HG02759 (cell line): ENCODE data around the gene CWF19L1.

Source experiments
- ATAC-seq: cut with Tn5 transposase; IDR thresholded peaks from one replicate; pipeline ENCODE4 v1.9.1; 2021; ENCODE audit warnings: mild to moderate bottlenecking, moderate library complexity; ENCODE audit not compliant: unreplicated experiment

Gene CWF19L1

DNA sequence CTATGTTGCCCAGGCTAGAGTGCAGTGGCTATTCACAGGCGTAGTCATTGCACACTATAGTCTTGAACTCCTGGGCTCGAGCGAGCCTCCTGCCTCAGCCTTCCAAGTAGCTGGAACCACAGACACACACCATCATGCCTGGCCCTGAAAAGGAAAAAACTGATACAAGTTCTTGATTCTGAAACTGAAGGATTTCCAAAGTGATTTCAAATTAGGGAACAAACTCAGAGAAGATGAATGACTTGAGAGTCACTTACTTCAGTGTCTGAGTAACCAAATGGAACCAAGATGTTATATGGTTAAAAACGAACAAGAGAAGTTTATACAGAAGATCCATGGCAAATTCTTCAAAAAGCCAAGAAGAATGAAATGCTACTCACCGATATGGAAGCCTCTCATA is 14.4 kb downstream of the CWF19L1 start:
- ATAC-seq, result no peak

DNA sequence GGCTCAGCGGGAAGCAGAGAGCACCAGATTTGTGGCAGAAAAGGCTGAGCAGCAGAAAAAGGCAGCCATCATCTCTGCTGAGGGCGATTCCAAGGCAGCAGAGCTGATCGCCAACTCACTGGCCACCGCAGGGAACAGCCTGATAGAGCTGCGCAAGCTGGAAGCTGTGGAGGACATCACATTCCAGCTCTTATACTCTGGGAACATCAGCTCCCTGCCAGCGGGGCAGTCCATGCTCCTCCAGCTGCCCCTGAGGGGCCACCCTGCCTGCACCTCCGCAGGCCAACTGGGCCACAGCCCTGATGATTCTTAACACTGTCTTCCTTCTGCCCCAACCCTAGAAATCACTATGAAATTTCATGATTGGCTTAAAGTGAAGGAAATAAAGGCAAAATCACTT is 18.6 kb downstream of the CWF19L1 start:
- no peak for ATAC-seq

DNA sequence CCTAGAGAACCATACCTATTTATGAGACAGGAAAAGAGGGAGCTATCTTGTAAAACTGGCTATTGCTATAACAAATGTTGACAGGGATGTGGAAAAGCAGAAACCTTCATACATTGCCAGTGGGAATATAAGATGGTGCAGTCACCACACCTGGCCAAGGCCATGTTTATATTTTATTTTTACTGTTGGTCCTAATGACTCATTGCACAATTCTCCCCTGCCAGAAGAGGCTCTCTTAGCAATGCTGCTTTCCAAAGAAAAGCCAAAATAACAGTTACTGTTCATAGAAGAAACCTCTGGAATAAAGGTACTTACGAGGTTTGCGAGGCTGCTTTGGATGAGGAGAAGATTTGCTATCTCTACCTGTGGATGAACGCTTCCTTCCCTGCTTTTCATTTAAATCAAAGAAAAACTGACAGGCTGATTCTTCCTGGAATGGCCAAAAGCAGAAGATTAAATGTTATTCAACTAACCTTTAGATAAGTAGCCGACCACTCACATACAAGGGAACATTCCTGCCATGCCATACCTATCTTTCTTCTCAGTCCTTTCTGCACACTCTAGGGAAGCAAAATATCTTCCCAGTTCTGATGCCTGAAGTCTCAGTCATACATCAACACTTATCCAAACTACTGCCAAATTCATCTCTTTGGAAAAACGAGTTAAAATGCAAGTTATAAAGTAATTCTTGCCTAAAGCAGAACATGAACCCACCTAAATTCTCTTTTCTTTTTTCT is 21.8 kb downstream of the CWF19L1 start:
- no peak for ATAC-seq

DNA sequence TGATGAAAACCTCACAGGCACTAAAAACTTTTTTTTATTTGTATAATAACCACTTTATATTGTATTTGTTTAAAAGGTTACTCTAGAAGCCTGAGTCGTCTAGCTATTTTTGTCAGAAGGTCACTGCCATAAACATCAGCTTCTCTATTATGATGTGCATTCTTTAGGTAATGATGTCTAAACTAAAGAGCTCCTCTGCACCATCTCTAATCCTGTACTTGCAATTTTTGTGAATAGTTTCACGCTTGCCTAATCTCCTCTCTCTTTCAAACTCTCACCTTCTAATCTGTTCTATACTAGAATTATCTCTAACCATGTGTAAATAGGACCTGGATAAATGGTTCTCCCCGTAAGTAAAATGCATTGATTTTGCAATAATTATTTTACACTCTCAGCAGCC is 27.6 kb downstream of the CWF19L1 start:
- ATAC-seq, result no peak

DNA sequence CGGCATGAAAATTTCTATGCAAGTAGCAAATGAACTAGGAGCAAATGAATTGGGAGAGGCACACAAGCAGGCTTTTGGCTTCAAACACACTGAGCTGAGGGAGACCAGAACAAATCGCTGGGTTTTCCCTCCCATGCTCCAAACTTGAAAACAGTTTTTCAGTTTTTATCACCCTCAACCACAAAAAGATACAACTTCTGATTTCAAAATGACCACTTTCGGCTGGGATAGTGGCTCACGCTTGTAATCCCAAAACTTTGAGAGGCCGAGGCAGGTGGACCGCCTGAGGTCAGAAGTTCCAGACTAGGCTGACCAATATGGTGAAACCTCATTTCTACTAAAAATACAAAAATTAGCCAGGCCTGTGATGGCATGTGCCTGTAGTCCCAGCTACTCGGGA is 29.0 kb downstream of the CWF19L1 start:
- no peak for ATAC-seq

DNA sequence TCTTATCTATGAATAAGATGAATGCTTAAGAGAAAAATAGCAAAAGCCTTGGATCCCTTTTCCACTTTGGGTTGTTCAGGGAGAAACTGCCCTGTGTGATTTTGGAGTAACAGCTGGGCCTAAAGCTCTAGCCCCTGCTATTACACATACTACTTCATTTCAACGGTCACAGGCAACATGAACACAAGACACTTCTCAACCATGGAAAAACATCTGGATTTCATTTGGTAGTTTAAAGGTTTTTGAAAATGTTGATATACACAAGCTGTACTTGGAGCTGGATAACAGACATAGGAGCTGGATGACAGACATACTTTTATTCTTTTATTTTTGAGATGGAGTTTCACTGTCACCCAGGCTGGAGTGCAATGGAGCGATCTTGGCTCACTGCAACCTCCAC is 35.3 kb downstream of the CWF19L1 start:
- ATAC-seq, result no peak

DNA sequence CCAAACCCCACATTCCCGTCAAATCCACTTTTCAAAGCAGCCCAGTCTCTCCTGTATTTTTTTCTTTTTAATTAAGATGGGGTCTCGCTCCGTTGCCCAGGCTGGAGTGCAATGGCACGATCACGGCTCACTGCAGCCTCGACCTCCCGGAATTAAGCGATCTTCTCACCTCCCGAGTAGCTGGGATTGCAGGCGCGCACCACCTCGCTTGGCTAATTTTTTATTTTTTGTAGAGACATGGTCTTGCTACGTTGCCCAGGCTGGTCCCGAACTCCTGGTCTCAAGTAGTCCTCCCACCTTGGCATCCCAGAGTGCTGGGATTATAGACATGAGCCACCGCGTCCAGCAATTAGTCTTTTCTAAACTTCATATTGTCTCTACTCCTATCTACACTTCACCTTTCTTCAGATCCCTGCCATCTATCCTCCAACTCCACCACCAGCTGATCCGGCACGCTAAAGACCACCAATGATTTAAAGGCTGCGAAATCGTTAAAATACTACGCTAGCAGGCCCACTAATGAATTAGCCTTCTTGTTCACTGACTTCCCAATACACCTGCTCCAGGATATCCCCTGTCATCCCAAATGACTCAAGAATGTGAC is 37.5 kb downstream of the CWF19L1 start:
- no peak for ATAC-seq

DNA sequence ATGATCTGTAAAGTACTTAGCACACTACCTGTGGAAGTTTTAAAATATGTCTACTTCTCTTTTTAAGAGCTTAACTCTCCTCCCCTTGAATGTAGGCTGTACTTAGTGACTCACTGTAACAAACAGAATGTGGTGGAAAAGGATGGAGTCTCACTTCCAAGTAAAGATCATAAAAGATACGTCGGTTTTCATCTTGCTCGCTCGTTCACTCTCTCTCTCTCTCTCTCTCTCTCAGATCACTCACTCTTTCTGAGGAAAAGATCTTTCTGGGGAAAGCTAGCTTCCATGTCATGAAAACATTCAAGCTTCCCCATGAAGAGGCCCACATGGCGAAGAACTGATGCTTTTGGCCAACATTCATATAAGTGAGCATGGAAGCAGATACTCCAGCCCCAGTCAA is 43.6 kb downstream of the CWF19L1 start:
- no peak for ATAC-seq

DNA sequence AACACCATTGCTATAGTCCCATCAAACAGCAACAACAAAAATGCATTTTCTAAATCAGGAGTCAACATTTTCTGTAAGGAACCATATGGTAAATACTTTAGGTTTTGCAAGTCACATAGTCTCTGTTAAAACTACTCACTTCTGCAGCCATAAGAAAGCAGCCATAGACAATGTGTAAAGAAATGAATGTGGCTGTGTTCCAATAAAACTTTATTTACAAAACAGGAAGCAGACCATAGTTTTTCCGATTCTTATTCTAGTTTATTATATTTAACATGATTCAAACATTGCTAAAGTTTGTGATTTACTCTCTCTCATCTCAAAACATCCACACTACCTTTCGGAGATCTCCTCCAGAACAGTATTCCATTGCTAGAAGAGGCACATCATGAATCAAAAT is 44.9 kb downstream of the CWF19L1 start:
- no peak for ATAC-seq

DNA sequence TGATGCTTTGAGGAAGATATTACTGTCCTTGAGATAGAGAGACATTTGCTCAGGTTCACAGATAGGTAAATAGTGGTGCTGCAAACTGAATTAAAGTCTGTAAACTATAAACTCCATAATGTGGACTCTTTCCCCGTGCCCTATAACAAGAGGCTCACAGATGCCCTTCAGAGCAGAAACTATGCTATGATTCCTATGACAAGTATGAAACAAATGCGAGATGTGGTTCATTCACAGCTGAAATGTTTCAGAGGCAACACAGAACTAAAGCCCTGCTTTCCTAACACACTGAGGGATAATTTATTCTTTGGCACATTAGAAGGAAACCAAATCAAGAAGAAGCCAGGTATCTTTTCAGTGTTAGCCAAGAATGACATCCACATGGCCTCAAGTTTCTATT is 51.4 kb downstream of the CWF19L1 start:
- no peak for ATAC-seq

DNA sequence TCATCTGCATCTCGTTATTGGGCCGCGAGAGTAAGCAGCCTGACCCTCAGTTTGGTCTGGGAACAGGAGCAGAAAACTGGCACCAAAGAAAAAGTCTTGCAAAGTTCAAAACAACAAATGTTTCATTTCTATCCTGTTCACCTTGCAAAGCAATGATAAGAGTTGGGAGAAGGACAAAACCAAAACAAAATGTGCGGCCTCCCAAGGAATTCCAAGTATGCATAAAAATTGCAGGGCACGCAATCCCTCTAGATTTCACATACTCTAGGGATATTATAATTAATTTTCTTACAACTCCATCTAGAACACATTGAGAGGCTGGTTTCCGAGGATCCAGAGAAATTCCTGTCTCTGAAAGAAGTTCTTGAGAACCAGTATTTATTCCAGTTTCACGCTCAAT is 58.1 kb downstream of the CWF19L1 start:
- no peak for ATAC-seq

DNA sequence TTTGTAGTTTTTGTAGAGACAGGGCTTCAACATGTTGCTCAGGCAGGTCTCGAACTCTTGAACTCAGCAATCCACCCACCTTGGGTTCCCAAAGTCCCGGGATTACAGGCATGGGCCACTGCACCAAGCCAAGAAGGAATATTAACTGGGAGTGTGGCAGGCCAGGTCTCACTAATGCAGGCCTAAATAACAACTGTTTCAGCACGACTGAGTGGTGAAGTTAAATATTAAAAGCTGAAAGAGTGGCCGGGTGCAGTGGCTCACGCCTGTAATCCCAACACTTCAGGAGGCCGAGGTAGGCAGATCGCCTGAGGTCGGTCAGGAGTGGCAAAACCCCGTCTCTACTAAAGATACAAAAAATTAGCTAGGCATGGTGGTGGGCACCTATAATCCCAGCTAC is 59.2 kb downstream of the CWF19L1 start:
- no peak for ATAC-seq

DNA sequence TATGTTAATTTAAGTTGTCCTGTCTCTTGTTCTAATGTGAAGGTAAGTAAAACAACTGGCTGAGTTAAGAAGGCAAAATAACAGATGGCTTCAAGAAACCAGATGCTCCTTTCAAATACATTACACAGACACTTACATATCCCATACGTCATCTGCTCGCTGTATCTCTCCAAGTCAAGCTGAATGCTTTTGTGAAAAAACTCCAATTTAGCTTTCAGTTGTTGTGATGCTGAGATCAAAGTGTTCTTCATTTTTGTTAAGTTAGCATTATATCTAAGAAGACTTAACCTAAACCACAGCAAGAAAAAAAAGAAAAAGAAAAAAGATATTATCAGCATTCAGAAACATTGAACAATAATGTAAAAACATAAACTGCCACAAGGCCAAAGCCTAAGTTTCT is 63.1 kb downstream of the CWF19L1 start:
- no peak for ATAC-seq

DNA sequence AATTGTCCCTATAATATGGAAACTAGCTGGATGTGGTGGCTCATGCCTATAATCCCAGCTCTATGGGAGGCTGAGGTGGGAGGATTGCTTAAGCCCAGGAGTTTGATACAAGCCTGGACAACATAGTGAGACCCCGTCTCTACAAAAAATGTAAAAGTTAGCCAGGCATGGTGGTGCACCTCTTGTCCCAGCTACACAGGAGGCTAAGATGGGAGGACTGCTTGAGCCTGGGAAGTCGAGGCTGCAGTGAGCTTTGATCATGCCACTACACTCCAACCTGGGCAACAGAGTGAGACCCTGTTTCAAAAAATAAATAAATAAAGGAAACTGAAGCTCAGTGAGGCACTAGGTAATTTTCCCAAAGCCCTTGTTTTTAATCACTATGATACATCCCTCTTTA is 65.9 kb downstream of the CWF19L1 start:
- no peak for ATAC-seq

DNA sequence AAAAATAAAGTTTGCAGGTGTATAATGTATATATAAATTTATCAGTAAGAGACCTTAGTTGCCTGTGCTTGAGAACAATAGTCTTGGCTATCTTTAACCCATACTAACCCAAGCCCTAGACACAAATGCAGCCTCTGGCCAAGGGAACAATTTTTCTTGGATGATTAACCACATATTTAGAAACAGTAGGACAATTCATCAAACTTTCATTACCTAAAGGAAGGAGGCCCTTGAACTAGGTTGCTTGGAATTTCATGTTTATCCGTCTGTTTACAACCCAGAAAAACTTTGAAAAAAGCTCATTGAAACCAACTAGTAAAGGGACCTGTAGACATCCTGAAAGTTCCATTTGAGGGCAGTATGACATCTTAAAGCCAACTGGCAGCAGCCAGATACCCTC is 72.7 kb downstream of the CWF19L1 start:
- ATAC-seq, result no peak

DNA sequence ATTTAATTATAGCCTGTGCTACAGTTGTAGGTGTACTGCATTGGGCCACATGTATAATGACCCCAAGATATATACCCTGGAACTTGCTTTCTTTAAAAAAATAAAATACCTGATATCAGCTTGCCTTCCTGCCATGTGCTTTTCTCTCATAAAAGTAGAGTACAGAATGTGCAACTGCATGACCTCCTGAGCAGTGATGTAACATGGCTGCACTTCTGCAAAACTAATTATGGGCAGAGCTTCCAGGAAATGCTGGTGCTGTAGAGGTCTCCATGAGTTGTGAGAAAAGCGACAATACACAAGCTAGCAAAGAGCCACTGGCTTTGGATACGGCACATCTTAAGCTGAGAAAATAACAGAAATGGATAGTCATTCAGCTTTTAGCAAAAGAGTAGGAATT is 75.1 kb downstream of the CWF19L1 start:
- no peak for ATAC-seq

DNA sequence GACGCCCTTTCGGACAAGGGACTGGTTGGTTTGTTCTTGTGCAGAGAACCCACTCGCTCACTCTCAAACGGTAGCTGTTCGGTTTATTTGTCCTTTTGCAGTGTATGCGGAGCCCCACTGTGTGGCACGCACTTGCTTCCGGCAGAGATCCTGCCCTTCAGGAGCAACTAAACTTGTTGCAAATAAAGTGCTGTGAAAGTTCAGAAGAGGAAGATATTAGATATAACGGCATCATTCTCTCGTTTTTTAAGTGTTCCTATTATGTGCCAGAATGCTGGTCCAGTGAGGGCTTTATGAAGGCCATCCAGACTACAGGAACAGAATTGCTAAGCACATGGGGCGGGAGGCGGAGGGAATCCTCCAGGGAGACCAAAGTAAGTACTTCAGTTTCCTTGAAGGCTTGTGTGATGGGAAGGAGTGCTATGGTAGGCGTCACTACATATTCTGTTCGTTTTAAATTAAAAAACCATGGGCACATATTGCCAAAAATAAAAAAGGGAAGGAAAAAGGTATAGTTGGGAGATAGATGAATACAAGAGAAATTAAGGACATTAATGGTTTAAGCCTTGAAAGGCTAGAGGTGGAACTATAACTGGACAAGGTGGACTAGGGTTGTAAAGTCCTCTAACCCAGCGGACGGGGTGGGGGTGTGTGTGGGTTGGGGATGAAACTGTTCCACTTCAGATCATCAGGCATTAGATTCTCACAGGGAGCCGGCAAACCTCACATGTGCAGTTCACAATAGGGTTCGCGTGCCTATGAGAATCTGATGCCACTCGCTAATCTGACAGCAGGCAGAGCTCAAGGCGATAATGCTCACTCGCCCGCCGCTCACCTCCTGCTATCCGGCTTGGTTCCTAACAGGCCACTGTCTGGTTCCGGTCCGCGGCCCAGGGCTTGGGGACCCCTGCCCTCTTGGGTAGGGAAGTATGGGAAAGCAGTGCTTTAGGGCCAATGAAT is 80.9 kb downstream of the CWF19L1 start:
- ATAC-seq, result peak; percentile 52

DNA sequence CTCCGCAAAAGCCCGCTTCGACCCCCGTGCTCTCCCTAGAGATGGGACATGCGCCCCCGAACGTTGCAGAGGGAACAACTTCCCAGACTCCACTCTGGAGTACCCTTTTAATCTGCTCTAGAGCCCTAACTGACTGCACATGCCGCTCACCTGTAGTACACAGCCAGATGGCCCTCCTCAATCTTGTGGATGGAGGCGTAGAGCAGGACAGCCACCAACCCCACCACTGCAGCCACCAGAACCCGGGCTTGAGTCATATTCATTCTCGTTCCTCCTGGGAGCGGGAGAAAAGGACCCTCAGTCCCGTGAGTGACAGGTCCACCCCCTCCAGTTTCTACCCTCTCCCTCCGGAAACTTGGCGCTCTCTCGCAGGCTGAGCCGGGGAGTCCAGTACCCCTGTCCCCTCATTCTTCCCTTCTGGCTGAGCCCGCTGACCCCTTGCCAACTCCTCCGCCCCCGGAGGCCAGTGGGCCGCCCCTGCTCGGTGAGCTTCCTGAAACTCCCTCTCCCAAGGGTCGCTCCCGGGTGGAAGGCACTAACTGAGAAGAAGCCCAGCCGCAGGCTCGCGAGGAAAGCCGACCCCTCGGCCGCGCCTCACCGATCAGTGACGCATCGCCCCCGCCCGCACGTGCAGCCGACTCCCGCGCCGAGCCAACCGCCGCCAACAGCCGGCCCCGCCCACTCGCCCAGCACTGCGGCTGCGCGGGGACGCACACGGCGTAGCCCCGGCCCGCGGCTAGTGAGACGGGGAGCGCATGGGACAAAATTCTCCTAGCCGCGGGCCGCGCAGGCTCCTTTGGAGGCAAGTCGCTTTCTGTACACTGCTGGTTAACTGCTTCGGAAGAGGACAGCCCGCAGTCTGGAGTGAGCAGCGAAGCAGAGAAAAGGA is 81.8 kb downstream of the CWF19L1 start, which contains the start of gene ERLIN1:
Gene ERLIN1, minus strand, starts transcription at position 666 of the 889 bp plus-strand sequence. Its CDS starts 403 bp downstream, at position 263.
- peak; percentile 92 for ATAC-seq

DNA sequence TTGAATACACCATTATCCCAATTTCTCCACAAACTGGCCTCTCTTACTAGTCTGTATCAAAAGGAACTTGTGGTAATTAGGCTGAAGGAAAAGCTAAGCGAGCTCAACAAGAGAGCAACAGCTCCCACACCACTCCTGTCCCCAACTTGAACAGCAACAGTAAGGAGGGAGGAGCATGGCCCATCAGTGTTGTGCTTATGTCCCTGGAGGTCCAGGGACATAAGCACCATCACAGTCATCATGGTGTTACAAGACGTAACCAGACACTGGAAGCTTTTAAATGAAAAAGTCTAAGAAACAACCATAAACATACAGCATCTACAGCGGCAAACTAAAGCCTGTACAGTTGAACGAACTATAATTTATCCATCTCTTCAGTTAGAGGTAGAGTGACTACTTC is 82.6 kb downstream of the CWF19L1 start:
- ATAC-seq, result no peak

DNA sequence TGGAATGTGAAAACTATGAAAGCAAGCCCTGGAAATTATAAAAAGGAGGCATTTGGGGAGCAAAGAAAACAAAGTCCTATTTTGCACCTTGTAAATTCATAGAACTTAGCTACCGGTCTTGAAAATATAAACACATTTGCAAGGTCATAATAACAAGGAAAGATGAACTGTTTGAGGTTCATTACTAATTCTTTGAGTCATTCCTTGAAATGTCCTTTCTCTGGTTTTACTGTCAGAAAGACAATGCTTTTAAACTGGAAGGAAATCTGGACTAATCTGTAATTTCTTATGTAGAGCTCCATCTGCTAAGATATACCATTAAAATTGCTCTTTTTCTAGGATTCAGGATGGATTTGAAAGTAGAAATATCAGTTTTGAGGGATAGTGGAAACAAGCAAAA is 83.0 kb downstream of the CWF19L1 start:
- no peak for ATAC-seq

DNA sequence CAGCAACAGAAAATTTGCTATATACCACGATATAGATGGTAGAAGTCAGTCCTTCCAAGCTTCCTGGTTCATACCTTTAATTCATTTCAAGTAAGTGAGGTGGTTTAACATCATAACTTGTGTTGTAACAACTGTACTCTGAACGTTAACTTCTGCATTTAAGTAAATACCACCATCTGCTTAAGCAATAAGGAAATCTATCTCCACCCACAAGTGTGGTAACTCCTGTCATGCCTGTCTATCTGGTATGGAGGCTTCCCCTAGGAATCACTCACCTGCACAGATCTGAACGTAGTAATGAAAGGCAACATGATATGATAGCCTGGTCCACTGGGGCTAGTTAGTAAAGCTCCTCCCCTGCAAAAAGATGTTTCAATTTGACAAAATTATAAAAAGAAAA is 84.0 kb downstream of the CWF19L1 start:
- ATAC-seq, result no peak
